Peyer's patch (tissue), 4 donors: ENCODE data around the gene FRMPD4.

Experiments
- POLR2A ChIP-seq, 2 donors: fragments of 450-650 bp; IDR thresholded peaks; one replicate each; pipeline ENCODE4 v1.5.1; 2017; ENCODE audit warnings: antibody characterized with exemption in 2 of 2, mild to moderate bottlenecking in 2 of 2, moderate library complexity in 2 of 2
- TF ChIP-seq, protein P1 (sequence below), 6 experiments: fragments of 450-650 bp in 4 of 6; fragments of 200-600 bp in 2 of 6; sonication (generic) in 1 of 6; IDR thresholded peaks; one replicate each; pipeline ENCODE4 v1.5.1; 2017 to 2019; ENCODE audit warnings: antibody characterized with exemption in 6 of 6, mild to moderate bottlenecking in 3 of 6, moderate library complexity in 1 of 6

DNA sequence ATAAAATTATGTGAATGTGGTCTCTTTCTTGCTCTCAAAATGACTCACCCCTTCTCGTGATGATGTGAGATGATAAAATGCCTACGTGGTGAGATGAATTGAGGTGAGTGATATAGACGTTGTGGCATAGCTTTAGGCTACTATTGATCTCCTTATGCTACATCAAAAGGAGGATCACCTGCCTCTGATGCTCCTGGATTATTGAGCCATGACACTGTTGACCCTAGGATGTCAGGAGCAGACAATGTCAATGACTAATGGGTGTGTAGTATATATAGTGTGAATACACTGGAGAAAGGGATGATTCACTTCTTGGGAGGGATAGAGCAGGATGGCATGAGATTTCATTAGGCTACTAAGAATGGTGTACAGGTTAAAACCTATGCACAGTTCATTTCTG lies 442.3 kb downstream of the FRMPD4 start:
- TF ChIP-seq, protein P1, sequence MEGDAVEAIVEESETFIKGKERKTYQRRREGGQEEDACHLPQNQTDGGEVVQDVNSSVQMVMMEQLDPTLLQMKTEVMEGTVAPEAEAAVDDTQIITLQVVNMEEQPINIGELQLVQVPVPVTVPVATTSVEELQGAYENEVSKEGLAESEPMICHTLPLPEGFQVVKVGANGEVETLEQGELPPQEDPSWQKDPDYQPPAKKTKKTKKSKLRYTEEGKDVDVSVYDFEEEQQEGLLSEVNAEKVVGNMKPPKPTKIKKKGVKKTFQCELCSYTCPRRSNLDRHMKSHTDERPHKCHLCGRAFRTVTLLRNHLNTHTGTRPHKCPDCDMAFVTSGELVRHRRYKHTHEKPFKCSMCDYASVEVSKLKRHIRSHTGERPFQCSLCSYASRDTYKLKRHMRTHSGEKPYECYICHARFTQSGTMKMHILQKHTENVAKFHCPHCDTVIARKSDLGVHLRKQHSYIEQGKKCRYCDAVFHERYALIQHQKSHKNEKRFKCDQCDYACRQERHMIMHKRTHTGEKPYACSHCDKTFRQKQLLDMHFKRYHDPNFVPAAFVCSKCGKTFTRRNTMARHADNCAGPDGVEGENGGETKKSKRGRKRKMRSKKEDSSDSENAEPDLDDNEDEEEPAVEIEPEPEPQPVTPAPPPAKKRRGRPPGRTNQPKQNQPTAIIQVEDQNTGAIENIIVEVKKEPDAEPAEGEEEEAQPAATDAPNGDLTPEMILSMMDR (IDR thresholded peaks at IDR 0.05) = no peak
- TF ChIP-seq POLR2A (IDR thresholded peaks at IDR 0.05) = no peak
